HG02885 (cell line): ENCODE measurements around the gene PTPRF.

Experiments used
- ATAC-seq: cut with Tn5 transposase; IDR thresholded peaks from one replicate; pipeline ENCODE4 v1.9.1; 2021; ENCODE audit warnings: mild to moderate bottlenecking; ENCODE audit not compliant: unreplicated experiment, poor library complexity

The PTPRF gene

GRCh38 chr1:43512133-43512532 is 18.6 kb upstream of the PTPRF start:
- no peak for ATAC-seq

- no peak for ATAC-seq
Observed at GRCh38 chr1:43512681-43513080, 18.0 kb upstream of the PTPRF start.

GRCh38 chr1:43513471-43514173 is 17.1 kb upstream of the PTPRF start:
- no peak for ATAC-seq

GRCh38 chr1:43518935-43519686 is 11.6 kb upstream of the PTPRF start:
- no peak for ATAC-seq

DNA sequence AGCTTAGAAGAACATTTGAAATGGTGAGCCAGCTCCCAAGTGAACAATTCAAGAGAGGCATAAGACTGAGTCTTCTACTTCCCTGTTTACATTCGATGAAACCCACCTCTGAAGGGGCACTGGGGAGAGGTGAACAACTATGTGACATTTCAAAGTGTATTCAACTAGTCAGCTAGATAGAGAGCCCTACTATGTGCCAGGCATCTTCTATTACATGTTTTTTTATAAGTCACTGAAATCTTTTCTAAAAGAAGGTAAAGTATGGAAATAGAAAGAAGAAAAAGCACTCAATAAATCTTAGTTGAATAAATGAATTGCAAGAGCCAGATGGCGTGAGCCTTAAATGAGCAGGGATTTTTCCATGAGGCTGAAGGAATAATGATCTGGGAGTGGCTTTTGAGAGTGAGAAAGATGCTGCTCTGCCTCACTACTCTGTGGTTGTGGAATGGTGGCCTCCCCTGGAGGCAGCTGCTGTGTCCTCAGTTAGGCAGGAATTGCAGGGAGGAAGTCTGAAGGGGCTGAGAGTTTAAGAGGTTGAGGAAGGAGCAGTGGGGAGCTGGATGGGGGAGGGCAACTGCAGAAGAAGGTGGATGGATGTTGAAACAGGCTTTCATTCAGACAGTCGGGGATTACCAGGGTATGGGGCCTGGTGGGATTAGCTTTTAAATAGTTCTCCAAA is 10.4 kb upstream of the PTPRF start:
- no peak for ATAC-seq

GRCh38 chr1:43521078-43521477 is 9.6 kb upstream of the PTPRF start:
- ATAC-seq, result no peak

- no peak for ATAC-seq
Observed at GRCh38 chr1:43521756-43522155, 8.9 kb upstream of the PTPRF start.

DNA sequence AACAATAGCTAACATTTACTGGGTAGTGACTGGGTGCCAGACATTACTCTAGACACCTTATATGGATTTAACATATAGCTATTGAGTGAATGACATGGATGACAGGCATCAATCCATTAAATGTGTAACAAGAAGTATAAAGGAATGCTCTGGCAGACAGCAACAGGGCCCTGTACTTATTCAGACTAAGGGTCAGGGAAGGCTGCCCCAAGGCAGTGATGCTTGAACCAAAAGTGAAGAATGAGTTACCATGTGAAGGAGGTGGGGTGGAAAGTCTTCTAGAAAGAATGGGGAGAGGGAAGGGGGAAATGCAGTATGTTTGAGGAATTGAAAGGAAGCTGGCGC is 8.3 kb upstream of the PTPRF start:
- ATAC-seq, result no peak

DNA sequence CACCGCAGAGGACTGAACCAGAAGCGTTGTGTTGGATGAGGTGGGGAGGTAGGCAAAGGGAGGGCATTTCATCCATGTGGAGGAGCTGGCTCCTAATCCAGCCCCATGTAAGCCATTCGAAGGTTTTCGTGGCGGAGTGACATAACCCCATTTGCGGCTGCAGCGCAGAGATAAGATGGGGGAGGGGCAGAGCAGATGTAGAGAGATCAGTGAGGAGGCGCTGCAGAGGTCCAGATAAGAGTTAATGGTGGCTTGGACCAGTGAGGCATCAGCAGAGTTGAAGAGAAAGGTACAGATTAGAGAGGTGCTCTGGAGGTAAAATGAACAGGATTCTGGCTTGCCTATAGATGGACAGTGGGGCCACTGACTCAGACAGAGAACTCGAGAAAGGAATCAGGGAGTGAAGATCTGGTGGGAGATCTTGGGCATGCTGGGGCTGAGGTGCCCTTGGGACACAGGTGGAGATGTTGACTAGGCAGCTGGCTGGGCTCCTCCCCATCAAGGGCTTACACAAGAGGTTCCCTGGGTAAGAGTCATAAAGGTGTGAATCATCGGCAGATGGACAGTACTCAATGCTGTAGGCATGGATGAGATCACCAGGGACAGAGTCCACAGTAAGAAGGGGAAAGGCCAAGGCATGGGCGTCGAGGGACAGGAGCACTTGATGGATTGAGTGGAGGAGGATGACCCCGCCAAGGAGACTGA is 7.8 kb upstream of the PTPRF start:
- ATAC-seq, result no peak

- no peak for ATAC-seq
Observed at GRCh38 chr1:43524804-43525203, 5.9 kb upstream of the PTPRF start.

- ATAC-seq, result no peak
Observed at GRCh38 chr1:43526002-43526401, 4.7 kb upstream of the PTPRF start.

DNA sequence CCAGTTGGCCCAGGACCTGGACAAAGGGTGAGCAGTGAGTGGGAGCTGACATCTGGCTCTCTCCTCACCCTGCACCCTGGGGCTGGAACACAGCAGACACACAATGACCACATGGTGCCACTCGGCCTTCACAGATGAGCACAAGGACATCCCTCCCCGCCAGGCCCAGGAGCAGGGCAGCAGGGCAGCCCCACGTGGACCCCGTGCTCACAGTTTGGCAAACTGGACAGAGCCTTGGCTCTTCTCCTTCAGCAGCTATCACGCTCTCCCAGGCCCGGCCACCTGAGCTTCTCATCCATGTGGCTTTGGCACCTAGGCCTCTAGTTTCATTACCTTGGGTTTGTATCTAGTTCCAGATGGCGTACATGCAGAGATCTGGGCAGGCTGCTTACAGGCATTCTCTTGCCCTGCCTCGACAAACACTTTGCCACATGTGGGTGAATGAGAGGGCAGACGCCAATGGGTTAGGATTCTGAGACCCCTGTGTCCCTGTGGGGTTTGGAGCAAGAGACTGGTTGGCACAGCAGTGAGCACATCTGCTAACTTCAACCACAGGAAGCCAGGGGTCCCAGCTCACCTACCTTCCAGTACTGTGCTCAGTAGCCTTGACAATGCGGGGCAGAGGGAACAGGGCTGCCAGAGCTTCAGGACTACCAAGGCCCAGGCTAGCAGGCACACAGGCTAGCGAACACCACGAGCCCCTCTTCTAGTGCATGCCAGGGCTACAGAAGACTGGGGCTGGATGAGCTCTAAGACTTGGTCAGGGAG is 3.4 kb upstream of the PTPRF start:
- no peak for ATAC-seq

GRCh38 chr1:43529206-43529731 is 1.4 kb upstream of the PTPRF start:
- ATAC-seq, result no peak

DNA sequence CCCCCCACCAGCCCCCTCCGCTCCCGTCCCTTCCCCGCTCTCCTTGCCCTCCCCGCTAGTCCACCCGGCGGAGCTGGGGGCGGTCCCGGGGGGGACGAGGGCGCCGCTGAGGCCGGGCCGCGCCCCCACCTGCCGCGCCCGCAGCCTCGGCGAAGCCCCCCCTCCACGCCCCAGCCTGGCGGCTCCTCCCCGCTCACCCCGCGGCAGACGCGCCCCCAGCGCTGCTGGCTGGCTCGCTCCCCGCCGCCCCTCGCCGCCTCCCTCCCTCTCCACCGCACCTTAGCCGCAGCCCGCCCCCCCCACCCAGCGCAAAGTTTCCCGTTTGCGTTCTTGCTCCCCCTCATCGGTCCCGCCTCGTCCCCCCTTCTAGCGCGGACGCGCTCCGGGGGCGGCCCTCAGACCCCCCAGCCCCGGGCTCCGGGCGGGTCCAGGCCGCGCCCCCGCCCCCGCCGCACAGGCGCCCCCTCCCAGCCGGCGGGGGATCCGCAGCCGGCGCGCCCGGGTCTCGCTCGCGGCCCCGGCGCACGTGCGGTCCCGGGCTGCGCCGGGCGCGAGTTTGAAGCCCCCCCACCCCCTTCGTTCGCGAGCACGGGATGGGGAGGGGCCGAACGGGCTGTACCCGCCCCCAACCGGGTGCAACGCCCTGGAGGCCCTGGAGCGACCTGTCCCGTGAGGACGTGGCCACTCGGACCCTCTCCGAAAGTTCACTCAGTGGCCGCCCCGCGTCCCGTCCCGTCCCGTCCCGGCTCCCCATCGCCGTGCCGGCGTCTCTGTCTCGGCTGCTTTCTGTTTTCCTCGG is 623 bp downstream of the PTPRF start:
- ATAC-seq, result no peak

DNA sequence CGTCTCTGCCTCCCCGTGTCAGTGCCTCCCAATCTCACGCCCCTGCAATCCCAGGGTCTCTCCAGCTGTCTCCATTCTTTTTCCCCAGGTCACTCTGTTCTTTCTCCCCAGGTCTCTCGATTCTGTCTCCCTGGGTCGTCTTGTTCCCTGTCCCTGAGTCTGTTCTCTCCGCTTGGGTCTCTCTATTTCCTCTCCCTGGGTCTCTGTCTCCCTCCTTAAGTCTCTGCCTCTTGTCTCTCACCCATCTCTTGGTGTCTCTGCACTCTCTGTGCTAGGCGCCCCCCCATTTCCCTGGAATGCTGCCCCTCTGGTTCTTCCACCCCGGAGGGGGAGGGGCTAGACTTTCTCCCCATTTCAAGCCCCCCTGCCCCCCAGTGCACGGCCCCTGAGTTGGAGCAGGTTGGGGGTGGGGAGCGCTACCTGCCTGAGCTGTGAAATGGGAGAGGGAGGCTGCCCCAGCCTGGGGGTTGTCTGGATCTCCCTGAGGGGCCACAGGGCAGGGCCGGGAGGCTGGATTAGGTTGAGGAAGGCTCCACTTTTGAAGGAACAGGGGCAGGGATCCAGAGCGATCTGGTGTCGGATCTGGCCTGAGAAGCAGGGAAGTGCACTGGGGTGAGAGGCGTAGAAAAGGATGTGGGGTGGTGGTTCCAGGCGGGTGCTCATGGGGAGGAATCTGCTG is 1.4 kb downstream of the PTPRF start:
- ATAC-seq, result no peak

DNA sequence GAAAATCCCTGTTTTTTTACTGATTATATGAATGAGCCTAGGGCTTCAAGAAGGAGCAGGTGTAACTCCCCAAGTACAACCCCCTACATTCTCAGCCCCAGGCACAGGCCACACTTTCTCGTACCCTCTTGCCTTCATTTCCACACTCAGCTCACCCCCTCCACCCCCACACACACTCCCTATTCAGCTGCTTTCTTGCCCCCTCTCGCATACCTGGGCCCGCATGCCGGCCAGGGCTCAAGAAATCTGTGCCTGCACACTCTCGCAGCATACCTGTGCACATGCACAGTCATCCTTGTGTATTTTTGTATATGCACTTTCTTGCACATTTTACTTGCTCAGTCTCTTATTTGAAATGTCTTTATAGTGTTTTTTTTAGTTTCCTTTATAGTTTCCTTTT is 2.0 kb downstream of the PTPRF start:
- ATAC-seq, result no peak

DNA sequence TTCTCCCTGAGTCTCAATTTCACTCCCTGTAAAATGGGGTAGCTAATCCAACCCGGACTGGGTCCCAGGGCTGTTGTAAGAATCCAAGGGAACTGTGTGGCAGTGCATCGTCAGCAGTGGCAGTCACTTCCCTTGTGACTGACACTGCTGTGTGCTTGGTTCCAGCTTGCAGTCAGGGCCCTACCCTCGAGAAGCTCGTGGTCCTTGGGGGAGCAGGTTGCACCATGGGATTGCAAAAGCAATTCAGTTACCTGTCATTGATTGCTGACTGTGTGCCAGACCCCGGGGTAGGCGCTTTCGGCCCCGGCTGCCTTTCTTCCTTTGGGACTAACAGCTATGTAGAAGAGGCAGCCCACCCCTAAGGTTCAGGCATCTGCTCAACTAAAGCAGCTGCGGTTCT is 2.9 kb downstream of the PTPRF start:
- no peak for ATAC-seq

- no peak for ATAC-seq
Observed at GRCh38 chr1:43534256-43534655, 3.6 kb downstream of the PTPRF start.
